ENCODE measurements around the gene HDAC9.

The HDAC9 gene

GRCh38 chr7:18895456-18895855 lies 399.9 kb downstream of the HDAC9 start:
- H3K4me3 ChIP-seq (ENCODE audit: low read length) = no peak overlapping the region
- no peak for TF ChIP-seq EZH2phosphoT487 (IDR thresholded peaks at IDR 0.05; ENCODE audit: borderline replicate concordance, low read length)
- no peak for TF ChIP-seq CTCF (IDR thresholded peaks at IDR 0.05; ENCODE audit: low read depth, low read length, poor library complexity, severe bottlenecking)

GRCh38 chr7:18896343-18896975 lies 400.9 kb downstream of the HDAC9 start:
- H3K9me3 ChIP-seq (ENCODE audit: control insufficient read depth, insufficient read depth, low read length) = no peaks in the 10 kb centered on the region
- no peak overlapping the region for H3K27ac ChIP-seq (ENCODE audit: low read depth, low read length)
- no peak overlapping the region for H3K4me2 ChIP-seq (ENCODE audit: low read length)

More at GRCh38 chr7:18895456-18895855, 399.9 kb downstream of the HDAC9 start:
- H3K79me2 ChIP-seq (ENCODE audit: control insufficient read depth, low read length) = no peaks in the 10 kb centered on the region
- no peak overlapping the region for H3K4me2 ChIP-seq (ENCODE audit: low read length)
- no peaks in the 10 kb centered on the region for H3F3A ChIP-seq (ENCODE audit: control insufficient read depth, insufficient read depth)
- H3K27me3 ChIP-seq (ENCODE audit: control insufficient read depth, low read length) = no peaks in the 10 kb centered on the region
- no peaks in the 10 kb centered on the region for H3K9me3 ChIP-seq (ENCODE audit: control insufficient read depth, insufficient read depth, low read length)
- H3K4me1 ChIP-seq (ENCODE audit: control insufficient read depth, low read length) = no peaks in the 10 kb centered on the region
- no peaks in the 10 kb centered on the region for H3K36me3 ChIP-seq (ENCODE audit: control insufficient read depth, low read length)
- no peaks in the 10 kb centered on the region for H4K20me1 ChIP-seq (ENCODE audit: control insufficient read depth, insufficient read depth, low read depth, low read length)
- no peaks in the 10 kb centered on the region for H3K9me2 ChIP-seq (replicated peaks; ENCODE audit: control insufficient read depth, low read length)
- no peak overlapping the region for H3K27ac ChIP-seq (ENCODE audit: low read depth, low read length)

GRCh38 chr7:18900236-18900635 lies 404.7 kb downstream of the HDAC9 start:
- TF ChIP-seq CTCF (IDR thresholded peaks at IDR 0.05; ENCODE audit: low read depth, low read length, poor library complexity, severe bottlenecking) (no peak), EZH2phosphoT487 (IDR thresholded peaks at IDR 0.05; ENCODE audit: borderline replicate concordance, low read length) (no peak)

More at GRCh38 chr7:18896343-18896975, 400.9 kb downstream of the HDAC9 start:
- Histone ChIP-seq H3K4me3 (ENCODE audit: low read length) (no peak overlapping the region), H3K79me2 (ENCODE audit: control insufficient read depth, low read length) (no peaks in the 10 kb centered on the region), H3K36me3 (ENCODE audit: control insufficient read depth, low read length) (no peaks in the 10 kb centered on the region), H3F3A (ENCODE audit: control insufficient read depth, insufficient read depth) (no peaks in the 10 kb centered on the region), H3K4me1 (ENCODE audit: control insufficient read depth, low read length) (no peaks in the 10 kb centered on the region), H3K9me2 (replicated peaks; ENCODE audit: control insufficient read depth, low read length) (no peaks in the 10 kb centered on the region), H3K27me3 (ENCODE audit: control insufficient read depth, low read length) (no peaks in the 10 kb centered on the region), H4K20me1 (ENCODE audit: control insufficient read depth, insufficient read depth, low read depth, low read length) (no peaks in the 10 kb centered on the region)
- TF ChIP-seq EZH2phosphoT487 (IDR thresholded peaks at IDR 0.05; ENCODE audit: borderline replicate concordance, low read length) = no peak

GRCh38 chr7:18900803-18901202 lies 405.3 kb downstream of the HDAC9 start:
- no peak for TF ChIP-seq EZH2phosphoT487 (IDR thresholded peaks at IDR 0.05; ENCODE audit: borderline replicate concordance, low read length)
- TF ChIP-seq CTCF (IDR thresholded peaks at IDR 0.05; ENCODE audit: low read depth, low read length, poor library complexity, severe bottlenecking) = no peak
- no peaks in the 10 kb centered on the region for H3K36me3 ChIP-seq (ENCODE audit: control insufficient read depth, low read length)
- no peaks in the 10 kb centered on the region for H3K9me3 ChIP-seq (ENCODE audit: control insufficient read depth, insufficient read depth, low read length)
- H3K4me2 ChIP-seq (ENCODE audit: low read length) = no peak overlapping the region
- H3K9me2 ChIP-seq (replicated peaks; ENCODE audit: control insufficient read depth, low read length) = no peaks in the 10 kb centered on the region
- H3K4me1 ChIP-seq (ENCODE audit: control insufficient read depth, low read length) = no peaks in the 10 kb centered on the region
- H3K79me2 ChIP-seq (ENCODE audit: control insufficient read depth, low read length) = no peaks in the 10 kb centered on the region
- no peak overlapping the region for H3K4me3 ChIP-seq (ENCODE audit: low read length)
- H4K20me1 ChIP-seq (ENCODE audit: control insufficient read depth, insufficient read depth, low read depth, low read length) = no peaks in the 10 kb centered on the region
- H3K27ac ChIP-seq (ENCODE audit: low read depth, low read length) = no peak overlapping the region
- H3K27me3 ChIP-seq (ENCODE audit: control insufficient read depth, low read length) = no peaks in the 10 kb centered on the region
- no peaks in the 10 kb centered on the region for H3F3A ChIP-seq (ENCODE audit: control insufficient read depth, insufficient read depth)

More at GRCh38 chr7:18900236-18900635, 404.7 kb downstream of the HDAC9 start:
- no peaks in the 10 kb centered on the region for H3K9me3 ChIP-seq (ENCODE audit: control insufficient read depth, insufficient read depth, low read length)
- no peak overlapping the region for H3K4me2 ChIP-seq (ENCODE audit: low read length)
- H3K9me2 ChIP-seq (replicated peaks; ENCODE audit: control insufficient read depth, low read length) = no peaks in the 10 kb centered on the region
- no peaks in the 10 kb centered on the region for H3K4me1 ChIP-seq (ENCODE audit: control insufficient read depth, low read length)
- H3F3A ChIP-seq (ENCODE audit: control insufficient read depth, insufficient read depth) = no peaks in the 10 kb centered on the region
- H4K20me1 ChIP-seq (ENCODE audit: control insufficient read depth, insufficient read depth, low read depth, low read length) = no peaks in the 10 kb centered on the region
- H3K4me3 ChIP-seq (ENCODE audit: low read length) = no peak overlapping the region
- no peak overlapping the region for H3K27ac ChIP-seq (ENCODE audit: low read depth, low read length)
- H3K79me2 ChIP-seq (ENCODE audit: control insufficient read depth, low read length) = no peaks in the 10 kb centered on the region
- H3K27me3 ChIP-seq (ENCODE audit: control insufficient read depth, low read length) = no peaks in the 10 kb centered on the region
- H3K36me3 ChIP-seq (ENCODE audit: control insufficient read depth, low read length) = no peaks in the 10 kb centered on the region

Data from DOHH2 (cell line).